Ovary (tissue), 9 donors: ENCODE data around the gene CLN6. TPM values are rescaled to one million over a fixed set of nuclear protein-coding genes. Genes with fewer than 3 reads are reported as not detected.
A peak's percentile ranks its signal among the peaks of the same experiment; 100 is the strongest.
"Not testable (repeated sequence)": the region's sequence is repeated elsewhere in the genome, so short reads cannot be mapped to it uniquely, and the experiment has no call there.

Experiments
- DNase-seq, 5 donors: peaks; one replicate each; pipeline ENCODE4 v3.0.0-alpha.2; 2019 to 2020
- H3K27ac ChIP-seq, 2 donors: fragments of 200-600 bp; one replicate each; pipeline versions ENCODE4 v1.5.1 to v1.8.0; 2019 to 2022
- H3K27me3 ChIP-seq: fragments of 200-600 bp; one replicate; pipeline ENCODE4 v1.8.0; 2022
- H3K36me3 ChIP-seq: fragments of 200-600 bp; sonication (generic); one replicate; pipeline ENCODE4 v1.5.1; 2019
- H3K4me1 ChIP-seq: one replicate; pipeline ENCODE4 v1.8.1; 2013; ENCODE audit warnings: mild to moderate bottlenecking, moderate library complexity; ENCODE audit not compliant: insufficient read depth
- H3K4me3 ChIP-seq: fragments of 200-600 bp; sonication (generic); one replicate; pipeline ENCODE4 v1.5.1; 2017
- H3K9me3 ChIP-seq, 2 donors: fragments of 200-600 bp in 1 of 2; sonication (generic) in 1 of 2; one replicate each; pipeline versions ENCODE4 v1.5.1 to v1.8.1; 2013 to 2019; ENCODE audit warnings: mild to moderate bottlenecking in 1 of 2, moderate library complexity in 1 of 2
- CTCF ChIP-seq, 3 donors: fragments of 450-650 bp in 2 of 3; fragments of 200-600 bp in 1 of 3; IDR thresholded peaks; one replicate each; pipeline versions ENCODE4 v1.5.1 to v1.8.0; 2016 to 2022; ENCODE audit warnings: antibody characterized with exemption in 3 of 3, mild to moderate bottlenecking in 1 of 3
- EP300 ChIP-seq: sonication (generic); formaldehyde crosslinking; IDR thresholded peaks from one replicate; pipeline ENCODE4 v1.6.1; 2017; ENCODE audit warnings: antibody characterized with exemption
- POLR2A ChIP-seq: fragments of 450-650 bp; IDR thresholded peaks from one replicate; pipeline ENCODE4 v1.6.1; 2017; ENCODE audit warnings: antibody characterized with exemption, mild to moderate bottlenecking, moderate library complexity
- WGBS, 3 donors: extraction: QIAGEN DNeasy Blood & Tissue Kit in 1 of 3; methylation state at CpG; one replicate each; pipeline versions ENCODE4 v1.1.5 to v1.1.7; 2013 to 2017; 5-methylcytosine and 5-hydroxymethylcytosine counted together
- intact Hi-C, 4 donors: fragments of 100-400 bp; cut with DNase I; formaldehyde crosslinking; loops; one replicate each; pipeline versions ENCODE4 v1.11.0 to v1.15.1; 2022 to 2023
- polyA plus RNA-seq, 2 donors: library from polyadenylated mRNA; stranded (reverse); fragments of 200-250 nt in 1 of 2; fragments of 350-450 nt in 1 of 2; fragmentation: Illumina TruSeq in 1 of 2; extraction: RNeasy Lipid Tissue Mini Kit (QIAGEN cat#74804) in 1 of 2; gene quantifications; one replicate each; pipeline ENCODE4 v1.2.3, GENCODE V29; 2013 to 2014
- total RNA-seq, 7 donors: library from RNA; depleted of rRNA in 2 of 7; stranded (reverse); fragments of >200 nt in 2 of 7; fragmentation: NEBNext Ultra II Directional in 3 of 7; extraction: Animal tissue kit (Norgen Biotek cat#: 25700) in 3 of 7; gene quantifications; one replicate each; pipeline versions ENCODE4 v1.1.0 to v1.2.4, GENCODE V29; 2016 to 2023
- donor health status: DM: no; HTN: no; CAD: no; lungs with moderate emphysema.
- donor health status: DM: no; HTN: no; CAD: no.
- donor health status: Bipolar disorder and iron deficiency.
- donor health status: DM: yes; HTN: yes; CAD: no.
- donor health status: DM: no; HTN: no; CAD: no.
- donor health status: DM: yes; HTN: yes; CAD: no.

CLN6 gene
- total and polyA plus RNA-seq, 9 donors = 6.3 to 21.8 (median 12.0) TPM

- intact Hi-C loops = no loop called here
- Histone ChIP-seq H3K4me1 (peaks cover 4% of the 10 kb centered on the region), H3K9me3 (no peaks in the 10 kb centered on the region), H3K36me3 (no peaks in the 10 kb centered on the region), H3K4me3 (no peak overlapping the region), H3K27me3 (no peaks in the 10 kb centered on the region), H3K27ac (no peak overlapping the region)
- TF ChIP-seq EP300 (no peak), CTCF (IDR thresholded peaks at IDR 0.05) (no peak), POLR2A (no peak)
- no peak for DNase-seq
- 79 to 95% (median 82%) methylated on average over 3 of the region's 3 CpGs for WGBS, 3 donors
Measured at GRCh38 chr15:68224108-68224507, 5.4 kb downstream of the CLN6 start.

GRCh38 chr15:68223171-68223570 lies 6.4 kb downstream of the CLN6 start:
- Histone ChIP-seq H3K27me3 (no peaks in the 10 kb centered on the region), H3K4me1 (no peaks in the 10 kb centered on the region), H3K9me3 (no peaks in the 10 kb centered on the region), H3K27ac (no peak overlapping the region), H3K4me3 (no peak overlapping the region), H3K36me3 (no peaks in the 10 kb centered on the region)
- intact Hi-C loops = no loop called here
- TF ChIP-seq CTCF (IDR thresholded peaks at IDR 0.05) (no peak), POLR2A (no peak), EP300 (no peak)
- DNase-seq = no peak
- 96% methylated on average over 6 of the region's 6 CpGs for WGBS, 3 donors

- not testable (repeated sequence) for H3K27ac ChIP-seq, DNase-seq
Measured at GRCh38 chr15:68222432-68222743, 7.1 kb downstream of the CLN6 start.

GRCh38 chr15:68221530-68222431 lies 7.7 kb downstream of the CLN6 start:
- WGBS, 3 donors = 91 to 97% (median 91%) methylated on average over 45 to 55 of the region's 55 CpGs
- H3K9me3 ChIP-seq, H3K36me3 ChIP-seq, H3K27ac ChIP-seq, H3K4me1 ChIP-seq, H3K4me3 ChIP-seq, H3K27me3 ChIP-seq, intact Hi-C loops: not testable (repeated sequence)
- DNase-seq = peak in 1 of 5 donors; percentile 14

More at GRCh38 chr15:68222432-68222743, 7.1 kb downstream of the CLN6 start:
- H3K4me3 ChIP-seq, H3K4me1 ChIP-seq, H3K36me3 ChIP-seq, intact Hi-C loops, H3K27me3 ChIP-seq, H3K9me3 ChIP-seq: not testable (repeated sequence)
- WGBS, 3 donors = 95 to 98% (median 95%) methylated on average over 12 to 18 of the region's 18 CpGs

GRCh38 chr15:68220967-68221366 lies 8.6 kb downstream of the CLN6 start:
- TF ChIP-seq EP300 = no peak
- TF ChIP-seq CTCF (IDR thresholded peaks at IDR 0.05) = no peak
- no peak for TF ChIP-seq POLR2A
- no peak overlapping the region for H3K27ac ChIP-seq
- no peak overlapping the region for H3K4me3 ChIP-seq
- intact Hi-C loops = no loop called here
- no peaks in the 10 kb centered on the region for H3K36me3 ChIP-seq
- DNase-seq = peak in 1 of 5 donors; percentile 12
- no peaks in the 10 kb centered on the region for H3K4me1 ChIP-seq
- no peaks in the 10 kb centered on the region for H3K27me3 ChIP-seq
- 95 to 96% (median 96%) methylated on average over 6 of the region's 6 CpGs for WGBS, 3 donors
- H3K9me3 ChIP-seq = no peaks in the 10 kb centered on the region
